Epidermal melanocyte (primary cell): ENCODE measurements around the gene LETM1.
A peak's percentile ranks its signal among the peaks of the same experiment; 100 is the strongest.

Experiments
- DNase-seq: peaks from one replicate; pipeline ENCODE4 v3.0.0; 2011; ENCODE audit warnings: low spot score; ENCODE audit not compliant: insufficient read length

Gene LETM1

GRCh38 chr4:1795299-1796195 lies 60.4 kb downstream of the LETM1 start:
- DNase-seq: no peak

GRCh38 chr4:1794809-1795298 lies 61.1 kb downstream of the LETM1 start:
- DNase-seq: no peak

- no peak for DNase-seq
These were observed 61.8 kb downstream of the LETM1 start for GRCh38 chr4:1793940-1794808.

GRCh38 chr4:1793496-1793840 lies 62.5 kb downstream of the LETM1 start:
- no peak for DNase-seq

GRCh38 chr4:1792832-1793495 lies 63.0 kb downstream of the LETM1 start, which contains the start of gene FGFR3:
Gene FGFR3 (plus strand): TSS chr4:1793293. CDS start chr4:1793935, 642 bp downstream.
- peak; percentile 70 for DNase-seq

GRCh38 chr4:1792158-1792831 lies 63.7 kb downstream of the LETM1 start:
- DNase-seq: no peak

GRCh38 chr4:1790005-1790404 lies 66.0 kb downstream of the LETM1 start:
- no peak for DNase-seq

- no peak for DNase-seq
These were observed 66.4 kb downstream of the LETM1 start for GRCh38 chr4:1789552-1789951.

- no peak for DNase-seq
These were observed 67.5 kb downstream of the LETM1 start for GRCh38 chr4:1788254-1788973.

- no peak for DNase-seq
These were observed 68.4 kb downstream of the LETM1 start for GRCh38 chr4:1787411-1788077.

- no peak for DNase-seq
These were observed 69.2 kb downstream of the LETM1 start for GRCh38 chr4:1786544-1787362.

GRCh38 chr4:1785592-1785991 lies 70.4 kb downstream of the LETM1 start:
- no peak for DNase-seq

GRCh38 chr4:1784789-1785591 lies 71.0 kb downstream of the LETM1 start:
- no peak for DNase-seq

GRCh38 chr4:1784395-1784788 lies 71.6 kb downstream of the LETM1 start:
- no peak for DNase-seq

- DNase-seq: no peak
These were observed 72.0 kb downstream of the LETM1 start for GRCh38 chr4:1783970-1784369.

GRCh38 chr4:1783015-1783414 lies 72.9 kb downstream of the LETM1 start:
- no peak for DNase-seq

GRCh38 chr4:1780435-1780834 lies 75.5 kb downstream of the LETM1 start:
- DNase-seq: no peak
